HFF-Myc (cell line): ENCODE measurements around the gene AFF3.

Experiments
- DNase-seq: peaks from one replicate; pipeline ENCODE4 v3.0.0-alpha.2; 2011; ENCODE audit warnings: low read depth; ENCODE audit errors: extremely low read depth
- H3K4me3 ChIP-seq: replicated peaks from 2 replicates; pipeline ENCODE4 v1.5.1; 2011; ENCODE audit warnings: low read depth, mild to moderate bottlenecking, control low read depth, low read length
- CTCF ChIP-seq: IDR thresholded peaks from 2 replicates; pipeline ENCODE4 v1.5.1; 2012; ENCODE audit warnings: mild to moderate bottlenecking, low read depth, low read length, control low read depth; ENCODE audit errors: missing control alignments

AFF3 gene

GRCh38 chr2:99728166-99728565 lies 414.2 kb downstream of the AFF3 start:
- no peak overlapping the region for H3K4me3 ChIP-seq
- DNase-seq: no peak
- no peak for TF ChIP-seq CTCF

GRCh38 chr2:99727199-99727598 lies 415.2 kb downstream of the AFF3 start:
- DNase-seq: no peak
- TF ChIP-seq CTCF: no peak
- no peak overlapping the region for H3K4me3 ChIP-seq

GRCh38 chr2:99726691-99727090 lies 415.7 kb downstream of the AFF3 start:
- DNase-seq: no peak

GRCh38 chr2:99725820-99726219 lies 416.6 kb downstream of the AFF3 start:
- DNase-seq: no peak
- TF ChIP-seq CTCF: no peak

More at GRCh38 chr2:99726691-99727090, 415.7 kb downstream of the AFF3 start:
- TF ChIP-seq CTCF: no peak
- H3K4me3 ChIP-seq: no peak overlapping the region

GRCh38 chr2:99722476-99722875 lies 419.9 kb downstream of the AFF3 start:
- no peak for TF ChIP-seq CTCF
- no peak for DNase-seq
- H3K4me3 ChIP-seq: no peak overlapping the region

More at GRCh38 chr2:99725820-99726219, 416.6 kb downstream of the AFF3 start:
- H3K4me3 ChIP-seq: no peak overlapping the region

GRCh38 chr2:99719102-99719501 lies 423.3 kb downstream of the AFF3 start:
- H3K4me3 ChIP-seq: no peak overlapping the region
- DNase-seq: no peak
- no peak for TF ChIP-seq CTCF

- H3K4me3 ChIP-seq: no peak overlapping the region
- DNase-seq: no peak
Observed at GRCh38 chr2:99715956-99716355, 426.4 kb downstream of the AFF3 start.

More at GRCh38 chr2:99715956-99716355, 426.4 kb downstream of the AFF3 start:
- TF ChIP-seq CTCF: no peak
